ENCODE measurements around the gene SETBP1.

SETBP1 gene

DNA sequence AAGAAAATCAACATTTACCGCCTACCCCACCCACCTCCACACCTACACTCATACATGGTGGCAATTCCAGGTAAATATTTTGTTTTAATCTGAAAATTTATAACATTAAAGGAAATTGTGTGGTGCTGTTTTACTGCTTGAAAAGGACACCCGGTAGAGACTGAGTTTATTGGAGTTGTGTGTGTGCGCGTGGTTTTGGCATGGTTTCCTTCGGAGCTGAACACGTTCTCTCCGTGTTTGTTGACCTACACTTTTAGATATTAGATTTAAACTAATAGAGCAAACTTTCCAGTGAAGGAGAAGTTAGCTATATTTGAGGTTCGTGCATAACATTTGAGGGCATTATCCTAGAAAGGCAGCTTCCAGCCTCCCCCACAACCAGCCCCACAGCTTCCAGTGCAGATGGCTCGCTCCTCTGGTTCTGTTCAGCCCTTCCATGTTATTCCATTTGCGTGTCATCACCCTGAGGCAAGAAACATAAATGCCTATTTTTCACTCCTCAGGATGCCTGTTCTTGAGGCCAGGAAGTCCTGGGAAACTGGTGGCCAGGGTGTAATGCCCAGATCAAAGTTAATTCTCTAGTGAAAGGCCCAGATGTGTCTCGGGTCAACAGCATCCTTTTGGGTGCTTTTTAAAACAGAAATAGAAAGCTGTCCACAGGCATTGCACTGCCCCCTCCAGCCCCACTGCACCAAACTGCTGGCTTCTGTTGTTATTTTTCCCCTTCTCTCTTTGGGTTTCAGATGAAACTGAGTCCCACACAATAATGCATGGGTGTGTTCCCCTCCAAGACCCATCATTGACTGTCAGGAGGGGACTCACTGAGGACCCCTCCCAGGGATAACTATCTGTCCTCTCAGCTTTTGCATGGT lies 190.2 kb downstream of the SETBP1 start:
- no peak for DNase-seq (ENCODE audit: low spot score)

DNA sequence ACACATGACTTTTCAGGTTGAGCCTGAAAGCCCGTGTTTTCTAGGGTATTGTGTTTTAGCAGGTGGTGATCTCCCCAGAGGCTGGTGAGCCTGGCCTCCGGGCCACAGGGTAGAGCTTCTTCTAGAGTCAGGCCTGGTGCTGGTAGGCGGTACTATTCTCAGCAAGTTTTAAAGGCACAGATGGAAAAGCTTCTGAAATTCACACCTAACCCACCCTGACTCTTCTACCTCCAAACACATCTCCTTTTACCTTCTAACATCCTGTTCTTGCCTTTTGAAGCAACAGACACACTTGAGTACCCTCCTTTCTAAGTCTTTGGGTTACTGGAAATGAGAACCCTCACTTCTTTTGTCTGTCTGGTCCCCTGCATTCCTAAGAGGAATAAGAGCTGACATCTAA lies 191.1 kb downstream of the SETBP1 start:
- no peak for DNase-seq (ENCODE audit: low spot score)

DNA sequence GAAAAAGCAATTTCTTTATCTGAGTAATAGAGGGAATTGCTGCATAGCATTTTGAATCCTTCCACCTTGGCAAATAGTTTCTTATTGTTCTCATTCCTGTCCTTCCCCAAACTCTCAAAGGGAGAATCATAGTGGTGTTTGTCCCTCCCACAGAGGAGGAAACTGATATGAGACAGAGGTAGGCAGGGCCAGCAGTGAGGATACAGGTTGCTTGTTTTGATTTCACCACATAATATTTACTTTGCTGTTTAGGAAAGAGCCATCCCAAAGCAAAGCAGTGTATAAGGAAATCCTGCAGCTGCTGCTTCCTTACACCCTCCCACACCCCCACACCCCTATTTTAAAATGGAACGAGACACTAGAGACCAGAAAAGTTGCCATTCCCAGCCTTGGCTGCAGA lies 195.3 kb downstream of the SETBP1 start:
- no peak for DNase-seq (ENCODE audit: low spot score)

DNA sequence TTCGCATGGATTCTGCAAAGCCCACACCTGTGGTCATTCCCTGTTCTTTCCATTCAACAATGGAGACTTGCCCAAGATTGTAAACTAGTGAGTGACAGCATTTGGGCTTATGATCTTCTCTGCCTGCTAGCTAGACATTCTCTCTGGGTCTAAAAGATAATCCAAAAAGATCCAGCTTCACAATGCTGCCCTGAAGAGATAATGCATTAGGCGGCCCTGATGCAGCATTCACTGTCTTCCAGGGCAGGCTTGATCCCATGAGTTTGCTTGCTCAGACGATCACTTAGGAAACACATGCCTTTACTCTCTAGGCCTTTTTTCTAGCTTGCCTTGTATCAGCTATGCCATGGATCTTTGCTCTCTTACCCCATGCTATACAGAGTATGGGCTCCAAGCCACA lies 196.1 kb downstream of the SETBP1 start:
- no peak for DNase-seq (ENCODE audit: low spot score)

DNA sequence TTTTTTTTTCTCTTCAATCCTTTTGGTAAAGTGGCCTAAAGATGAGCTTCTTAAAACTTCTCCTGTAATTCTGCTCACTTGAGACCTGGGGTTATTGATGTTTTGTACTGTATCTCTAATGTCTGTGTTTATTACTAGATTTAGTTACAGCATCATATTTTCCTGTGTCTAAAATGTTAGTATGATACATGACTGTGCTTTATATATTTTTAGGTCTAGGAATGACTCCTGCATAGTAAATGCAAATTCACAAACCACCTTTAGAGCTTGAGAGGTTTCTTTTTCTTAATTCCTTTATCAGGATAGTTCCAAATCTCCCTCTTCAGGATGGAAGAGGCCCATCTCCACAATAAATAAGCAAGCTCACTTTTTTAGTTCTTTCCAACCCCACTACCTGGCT lies 197.6 kb downstream of the SETBP1 start:
- DNase-seq (ENCODE audit: low spot score), result no peak

DNA sequence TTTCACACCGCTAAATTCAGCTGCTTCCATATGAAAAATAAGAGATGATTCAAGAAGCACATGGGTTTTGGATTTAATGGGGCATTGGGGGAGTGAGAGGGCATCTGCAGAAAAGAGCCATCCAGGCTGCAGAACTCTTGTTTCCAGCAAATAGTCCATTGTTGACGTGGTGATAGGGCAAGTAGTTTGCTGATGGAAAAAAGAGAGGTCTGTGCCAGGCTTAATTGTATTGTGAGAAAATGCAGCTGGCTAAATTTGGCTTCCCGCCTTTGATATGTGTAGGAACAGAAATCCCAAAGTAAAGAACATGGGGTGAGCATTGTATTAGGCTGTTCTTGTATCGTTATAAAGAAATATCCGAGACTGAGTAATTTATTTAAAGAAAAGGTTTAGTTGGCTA lies 199.5 kb downstream of the SETBP1 start:
- DNase-seq (ENCODE audit: low spot score), result peak; percentile 89

DNA sequence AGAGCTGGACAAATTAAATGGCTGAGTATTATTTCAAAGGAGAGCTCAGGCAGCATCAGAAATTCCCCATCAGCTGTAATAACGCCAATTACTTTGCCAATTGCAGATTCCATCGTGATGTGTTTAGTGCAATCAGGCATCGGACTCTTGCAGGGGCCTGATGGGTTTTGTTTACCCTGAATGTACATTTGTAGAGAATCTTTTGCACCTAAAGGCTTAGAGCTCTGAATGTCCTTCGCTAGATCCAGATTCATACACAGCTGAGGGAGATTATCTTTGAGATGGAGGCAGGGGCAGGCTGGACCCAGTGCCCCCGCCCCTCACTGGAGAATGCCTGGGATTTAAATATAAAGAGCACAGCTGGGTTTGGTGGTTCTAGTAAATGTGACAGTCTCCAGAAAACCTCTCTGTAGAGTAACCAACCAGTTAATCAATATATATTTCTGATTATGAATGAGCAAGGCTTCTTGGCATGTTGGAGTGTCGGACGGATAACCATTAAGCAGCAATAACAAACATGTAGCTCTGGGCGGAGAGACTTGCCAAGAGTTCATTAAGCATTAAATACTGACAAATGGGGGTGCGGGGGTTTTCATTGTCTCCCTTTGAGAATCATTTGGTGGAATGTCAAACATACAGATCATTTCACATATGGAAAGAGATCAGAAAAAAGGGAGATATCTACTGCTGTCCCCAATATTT lies 200.9 kb downstream of the SETBP1 start:
- no peak for DNase-seq (ENCODE audit: low spot score)

DNA sequence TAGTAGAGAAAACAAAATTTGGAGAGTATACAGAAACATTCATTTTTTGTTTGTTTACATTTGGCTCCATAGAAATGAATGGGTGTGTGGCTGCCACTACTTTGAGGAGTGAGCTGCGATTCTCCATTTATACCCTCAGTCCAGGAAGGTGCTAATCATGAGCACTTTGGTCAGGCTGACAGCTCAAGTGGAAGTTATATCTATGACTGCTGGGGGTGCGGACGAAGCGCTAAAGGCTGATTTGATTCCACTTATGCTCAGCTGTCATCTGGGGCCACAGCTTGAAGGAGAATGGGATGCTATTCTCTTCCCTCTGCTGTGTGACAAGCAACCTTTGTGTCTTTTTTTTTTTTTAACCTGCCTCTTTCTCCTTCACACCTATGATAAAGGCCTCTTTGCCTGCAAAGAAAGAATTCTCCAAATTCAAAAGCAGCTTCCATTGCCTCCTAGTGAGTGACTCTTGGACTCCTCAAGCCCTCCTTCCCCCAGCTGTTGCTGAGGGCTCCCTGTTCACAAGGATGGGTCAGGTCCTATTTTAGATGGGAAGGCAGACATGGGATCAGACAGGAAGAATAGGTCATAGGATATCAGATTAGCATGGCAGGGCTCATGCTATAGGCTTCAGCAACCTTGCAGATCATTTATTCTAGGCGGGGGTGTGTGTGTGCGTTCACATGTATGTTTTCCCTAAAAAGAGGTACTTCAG lies 201.6 kb downstream of the SETBP1 start:
- DNase-seq (ENCODE audit: low spot score), result no peak

DNA sequence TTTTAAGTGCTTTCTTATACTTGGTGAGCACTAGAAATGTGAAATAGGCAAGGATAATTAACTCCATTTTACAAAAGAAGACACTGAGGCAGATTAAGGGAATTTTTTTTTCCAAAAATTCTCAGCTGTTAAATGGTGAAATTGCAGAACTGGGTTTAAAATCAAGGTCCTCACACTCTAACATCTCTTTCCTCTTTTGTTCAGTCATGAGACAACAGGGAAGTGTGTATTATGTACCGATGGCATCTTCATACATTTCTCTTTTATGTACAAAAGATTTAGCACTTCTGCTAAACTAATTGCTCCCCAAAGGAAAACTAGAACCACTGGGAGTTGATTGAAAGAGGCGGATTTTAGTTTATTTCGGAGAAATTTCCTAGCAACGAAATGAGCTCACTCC lies 203.0 kb downstream of the SETBP1 start:
- no peak for DNase-seq (ENCODE audit: low spot score)

DNA sequence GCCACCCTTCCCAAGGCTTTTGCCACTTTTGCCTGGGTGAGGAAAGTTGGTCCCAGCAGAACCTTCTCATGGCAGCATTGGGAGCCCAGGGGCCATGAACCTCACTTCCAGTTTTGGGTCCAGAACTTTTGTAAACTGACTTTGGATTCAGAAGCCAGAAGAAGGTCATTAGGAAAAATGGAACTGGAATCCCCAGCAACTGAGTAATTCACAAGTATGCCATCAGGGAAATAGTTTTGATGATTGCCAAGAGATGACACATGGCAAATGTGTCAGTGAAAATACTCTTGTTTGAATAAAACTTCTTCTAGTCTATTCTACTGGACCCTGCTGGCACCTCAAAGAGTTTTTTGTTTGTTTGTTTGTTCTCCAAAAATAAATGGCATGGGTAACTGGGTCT lies 203.7 kb downstream of the SETBP1 start:
- no peak for DNase-seq (ENCODE audit: low spot score)

DNA sequence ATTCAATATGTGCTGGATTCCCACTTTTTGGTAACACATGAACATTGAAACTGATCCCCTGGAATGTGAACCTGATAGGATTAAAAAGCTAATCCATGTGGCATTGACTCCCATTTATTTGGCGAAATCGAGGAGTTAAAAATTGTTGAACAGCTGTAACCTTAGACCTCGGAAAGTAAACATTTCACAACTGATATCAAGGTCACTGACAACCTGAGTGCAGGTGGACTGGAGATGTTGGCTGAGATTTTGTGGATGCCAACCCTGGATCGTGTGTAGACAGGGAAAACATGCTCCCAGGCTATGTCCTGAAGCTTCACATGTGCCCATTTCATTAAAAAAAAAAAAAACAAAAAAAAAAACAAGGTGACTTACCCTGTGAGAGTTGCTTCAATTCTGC lies 204.8 kb downstream of the SETBP1 start:
- DNase-seq (ENCODE audit: low spot score), result no peak

DNA sequence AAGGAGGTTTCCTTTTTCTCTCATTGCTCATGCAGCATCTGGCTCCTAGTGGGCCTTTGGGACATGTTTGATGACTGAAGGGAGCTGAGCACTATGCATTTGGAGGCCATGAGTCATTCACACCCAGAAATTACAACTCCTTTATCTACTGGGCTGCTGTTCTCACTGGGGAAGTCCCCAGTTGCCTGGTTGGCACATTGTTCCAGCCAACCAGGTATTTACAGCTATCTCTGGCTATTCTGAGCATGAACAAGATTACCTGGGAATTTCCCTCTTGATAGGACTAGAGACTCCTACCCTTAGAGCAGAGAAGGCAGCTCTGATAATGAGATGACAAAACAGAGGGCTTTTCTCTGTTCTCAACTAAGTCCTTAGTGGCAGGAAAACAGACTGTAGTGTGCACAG lies 206.5 kb downstream of the SETBP1 start:
- no peak for DNase-seq (ENCODE audit: low spot score)

DNA sequence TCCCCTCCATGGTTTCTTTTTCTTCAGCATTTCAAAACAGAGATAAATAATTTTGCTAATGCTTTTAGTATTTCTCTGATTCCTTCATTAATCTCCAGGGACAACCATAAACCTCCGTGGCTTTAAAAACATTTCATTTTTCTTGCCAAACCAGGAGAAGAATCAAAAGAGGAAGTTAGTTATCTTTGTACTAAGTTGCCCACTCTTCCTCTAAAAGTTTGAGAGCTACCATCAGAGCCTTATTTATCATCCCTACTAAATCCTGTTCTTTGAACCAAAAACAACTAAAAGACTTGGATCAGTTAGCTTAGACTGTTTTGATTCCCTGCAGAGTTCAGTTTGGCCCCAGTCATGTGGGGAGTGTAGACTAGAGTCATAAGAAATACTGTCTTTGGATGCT lies 208.4 kb downstream of the SETBP1 start:
- DNase-seq (ENCODE audit: low spot score), result no peak

DNA sequence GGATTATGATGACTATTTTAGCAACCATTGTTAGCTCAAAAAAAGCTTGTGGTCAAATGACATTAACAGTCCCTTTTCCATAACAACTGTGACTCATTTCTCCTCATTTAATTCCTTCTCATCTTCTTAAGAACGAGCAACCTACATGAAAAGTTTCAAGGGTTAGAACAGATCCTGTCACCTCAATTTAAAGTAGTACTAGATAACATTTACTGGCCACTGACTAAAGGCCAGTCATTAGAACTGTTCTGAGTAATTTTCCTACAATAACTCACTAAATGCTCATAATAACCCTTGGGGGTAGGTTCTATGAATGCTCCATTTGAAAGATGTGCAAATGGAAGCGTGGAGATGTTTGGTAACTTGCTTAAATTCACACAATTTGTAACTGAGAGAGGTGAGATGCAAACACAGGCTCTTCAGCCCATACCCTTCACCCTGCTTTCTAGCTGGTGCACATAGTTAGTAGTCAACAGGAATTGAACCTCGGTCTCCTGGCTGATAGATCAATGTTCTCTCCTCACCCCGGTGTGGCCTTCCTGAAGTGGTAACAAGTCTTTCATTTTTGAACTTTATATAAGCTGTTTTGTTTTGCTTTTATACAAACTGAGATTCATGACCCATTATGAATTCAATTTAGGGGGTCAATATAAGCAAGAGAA lies 212.5 kb downstream of the SETBP1 start:
- DNase-seq (ENCODE audit: low spot score), result no peak

DNA sequence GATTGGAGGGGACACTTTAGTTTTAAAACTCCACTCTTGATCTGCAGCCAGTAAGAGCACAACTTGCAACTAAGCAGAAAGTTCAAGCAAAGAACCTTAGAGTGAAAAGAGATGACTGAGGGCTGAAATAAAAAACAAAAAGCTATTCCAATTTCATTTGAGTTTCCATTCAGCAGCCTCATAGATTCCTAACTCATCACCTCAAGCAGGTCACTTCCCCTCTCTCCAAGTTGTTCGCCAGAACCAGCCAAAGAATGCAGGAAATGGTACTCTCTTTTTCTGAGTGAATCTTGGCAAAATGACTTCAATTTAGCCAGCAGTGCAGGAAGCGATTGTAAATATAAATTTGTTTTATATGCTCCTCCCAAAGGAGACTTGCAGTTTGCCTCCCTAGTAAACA lies 213.3 kb downstream of the SETBP1 start:
- no peak for DNase-seq (ENCODE audit: low spot score)

DNA sequence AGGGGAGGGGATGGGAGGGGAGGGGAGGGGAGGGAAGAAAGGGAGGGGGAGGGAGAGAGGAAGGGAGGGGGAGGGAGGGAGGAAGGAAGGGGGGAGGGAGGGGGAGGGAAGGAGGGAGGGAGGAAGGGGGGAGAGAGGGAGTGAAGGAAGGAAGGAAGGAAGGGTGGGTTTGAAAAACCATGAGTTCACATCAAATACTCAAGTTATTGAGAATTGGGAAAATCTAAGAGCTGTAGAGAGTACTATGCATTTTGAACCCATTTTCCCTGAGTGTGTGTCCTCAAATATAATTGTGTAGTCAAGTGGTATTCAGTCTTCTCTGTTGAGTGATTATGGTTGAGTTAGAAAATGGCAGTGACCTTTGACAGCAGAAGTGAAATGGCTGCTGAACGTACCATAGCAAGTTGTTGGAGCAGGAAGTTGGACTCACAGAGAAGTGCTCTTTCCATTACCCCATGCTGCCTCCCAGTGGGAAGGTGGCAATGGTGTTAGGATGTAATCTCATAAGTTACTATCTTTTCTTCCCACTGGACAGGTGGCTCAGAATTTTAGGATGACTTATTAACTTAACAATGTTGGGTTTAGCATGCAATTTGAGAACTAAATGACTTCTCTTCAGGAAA lies 214.6 kb downstream of the SETBP1 start:
- peak; percentile 83 for DNase-seq (ENCODE audit: low spot score)

DNA sequence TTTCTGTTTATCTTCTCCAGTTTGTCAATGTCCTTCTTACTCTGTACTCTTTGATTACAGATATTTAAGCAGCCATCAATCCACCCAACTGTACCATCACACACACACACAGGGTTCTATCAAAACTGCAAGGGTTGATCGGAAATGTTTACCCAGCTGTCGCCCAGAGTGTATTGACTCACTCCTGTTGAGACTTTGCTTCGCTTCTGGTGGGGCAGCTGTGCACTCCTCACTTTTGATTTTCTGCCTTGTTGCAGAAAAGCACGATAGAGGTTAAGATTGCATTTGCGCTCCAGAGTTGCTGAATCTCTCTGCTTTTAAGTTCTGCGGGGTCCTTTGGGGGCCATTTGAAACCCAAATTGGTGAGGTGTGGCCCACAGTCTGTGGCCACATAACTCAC lies 216.2 kb downstream of the SETBP1 start:
- no peak for DNase-seq (ENCODE audit: low spot score)

DNA sequence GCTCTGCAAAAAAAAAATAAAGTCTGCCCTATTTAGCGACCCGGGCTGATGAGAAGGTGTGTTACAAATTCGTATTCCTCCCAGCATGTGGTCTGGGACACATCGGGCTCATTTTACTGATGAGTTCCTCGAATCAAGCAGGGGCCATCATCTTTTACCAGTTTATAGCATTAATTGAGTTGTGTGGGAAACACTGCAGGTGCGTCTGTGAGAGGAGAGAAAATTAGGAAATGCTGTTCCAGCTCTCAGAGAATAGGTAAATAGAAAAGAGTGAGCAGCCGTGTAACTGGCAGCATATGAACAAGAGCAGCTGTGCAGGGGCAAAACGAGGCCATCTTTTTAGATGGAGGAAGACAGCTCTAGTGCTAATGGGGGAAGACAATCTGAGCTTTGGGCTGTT lies 216.7 kb downstream of the SETBP1 start:
- no peak for DNase-seq (ENCODE audit: low spot score)

DNA sequence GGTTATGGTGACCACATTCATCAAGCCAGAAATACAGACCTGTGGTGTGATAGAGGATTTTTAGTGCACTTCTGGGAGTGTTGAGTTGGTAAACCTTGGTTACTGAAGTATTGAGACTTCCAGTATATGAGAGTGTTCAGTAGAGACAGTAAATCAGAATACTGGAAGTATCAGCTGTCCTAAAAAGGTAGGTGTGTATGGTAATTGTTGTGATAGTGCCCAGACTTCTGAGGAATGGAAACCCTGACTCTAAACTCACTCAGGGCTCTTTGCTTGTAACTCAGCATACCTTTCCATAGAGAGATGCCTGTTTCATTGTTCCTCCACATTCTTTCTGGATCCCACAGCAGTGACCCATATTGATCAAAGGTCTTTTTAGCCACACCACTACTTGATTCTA lies 217.1 kb downstream of the SETBP1 start:
- DNase-seq (ENCODE audit: low spot score), result no peak

DNA sequence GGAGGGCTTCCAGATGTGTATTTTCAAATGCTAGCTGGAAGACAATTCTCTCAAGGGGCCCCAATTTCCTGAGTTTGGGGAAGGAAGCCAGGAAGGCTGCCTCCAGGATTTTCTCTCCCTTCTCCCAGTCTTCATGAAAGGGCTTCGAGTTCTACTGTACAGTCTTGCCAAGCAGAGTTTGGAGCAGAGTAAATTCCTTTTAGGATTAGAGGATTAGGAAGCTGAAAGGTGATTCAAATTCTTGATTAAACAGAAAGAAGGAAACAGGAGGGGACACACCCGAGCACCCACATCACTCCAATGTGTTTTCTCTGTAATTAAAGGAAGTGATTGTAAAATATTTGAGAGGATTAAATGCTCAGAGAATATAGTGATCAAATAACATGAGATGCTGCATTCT lies 217.8 kb downstream of the SETBP1 start:
- DNase-seq (ENCODE audit: low spot score), result no peak

DNA sequence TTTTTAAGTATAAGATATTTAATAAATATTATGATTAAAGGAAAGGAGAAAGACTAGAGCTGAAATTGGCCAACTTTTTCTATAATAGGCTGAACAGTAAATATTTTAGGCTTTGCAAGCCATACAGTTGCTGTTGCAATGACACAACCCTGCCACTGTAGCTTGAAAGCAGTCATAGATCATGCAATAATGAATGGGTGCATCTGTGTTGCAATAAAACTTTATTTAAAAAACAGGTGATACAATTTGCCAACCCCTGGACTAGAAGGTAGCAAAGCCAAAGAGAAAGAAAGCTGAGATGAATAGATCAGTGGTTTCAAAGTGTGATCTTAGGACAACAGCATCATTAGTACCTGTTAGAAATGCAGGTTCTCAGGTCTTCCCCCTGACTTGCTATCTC lies 219.1 kb downstream of the SETBP1 start:
- DNase-seq (ENCODE audit: low spot score), result no peak

DNA sequence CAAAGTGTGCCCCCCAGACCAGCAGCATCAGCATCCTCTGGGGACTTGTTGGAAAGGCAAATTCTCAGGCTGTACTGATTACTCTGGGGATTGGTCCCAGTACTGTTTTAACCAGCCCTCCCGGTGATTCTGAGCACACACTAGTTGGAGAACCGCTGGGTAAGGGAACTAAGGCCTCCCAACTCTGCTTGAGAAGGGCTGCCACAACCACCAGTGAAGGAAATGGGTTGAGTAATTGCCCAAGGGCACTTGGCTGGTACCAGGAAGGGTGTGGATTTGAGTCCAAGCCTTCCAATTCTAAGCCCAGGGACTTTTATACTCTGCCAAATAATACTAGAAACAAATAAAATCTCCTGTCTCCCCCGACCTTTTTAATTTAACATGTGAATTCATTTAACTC lies 219.9 kb downstream of the SETBP1 start:
- no peak for DNase-seq (ENCODE audit: low spot score)

Data from pons (tissue), 1 donor.